VCaP (cell line): ENCODE measurements around the gene SIGLEC11.

Source experiments
- H3K27ac ChIP-seq: fragments of 450-650 bp; 2 replicates; pipeline ENCODE4 v1.5.1; 2017
- CTCF ChIP-seq: fragments of 450-650 bp; conservative IDR thresholded peaks from 2 replicates; pipeline ENCODE4 v1.5.1; 2017; ENCODE audit warnings: mild to moderate bottlenecking, moderate library complexity

SIGLEC11 gene

GRCh38 chr19:49918089-49918488 lies 42.9 kb downstream of the SIGLEC11 start:
- H3K27ac ChIP-seq, result no peak overlapping the region
- no peak for TF ChIP-seq CTCF

- H3K27ac ChIP-seq, result peak overlapping the region; percentile 2; the same call in 1 of the 2 replicates
- TF ChIP-seq CTCF, result peak; percentile 70
These were observed 43.9 kb downstream of the SIGLEC11 start for GRCh38 chr19:49916839-49917733.

GRCh38 chr19:49915271-49915670 lies 45.7 kb downstream of the SIGLEC11 start:
- TF ChIP-seq CTCF, result peak; percentile 18; the same call in 1 of the 2 replicates
- H3K27ac ChIP-seq, result no peak overlapping the region

- no peak for TF ChIP-seq CTCF
- H3K27ac ChIP-seq, result no peak overlapping the region
These were observed 47.3 kb downstream of the SIGLEC11 start for GRCh38 chr19:49913720-49914119.

- no peak overlapping the region for H3K27ac ChIP-seq
- TF ChIP-seq CTCF, result no peak
These were observed 47.8 kb downstream of the SIGLEC11 start for GRCh38 chr19:49912965-49913685.

GRCh38 chr19:49911381-49912145 lies 49.4 kb downstream of the SIGLEC11 start:
- H3K27ac ChIP-seq, result no peak overlapping the region
- TF ChIP-seq CTCF, result no peak

- H3K27ac ChIP-seq, result no peak overlapping the region
These were observed 50.8 kb downstream of the SIGLEC11 start for GRCh38 chr19:49910179-49910578.

More at GRCh38 chr19:49910179-49910578, 50.8 kb downstream of the SIGLEC11 start:
- no peak for TF ChIP-seq CTCF
